ENCODE data around the gene APBA1. TPM values are rescaled to one million over a fixed set of nuclear protein-coding genes. Genes with fewer than 3 reads are reported as not detected.

Gene APBA1
- total RNA-seq, 4 donors from 2014 or later: 3.9 to 16.0 (median 6.6) TPM

- TF ChIP-seq CTCF (IDR thresholded peaks at IDR 0.05; ENCODE audit: low read depth): no peak
These were observed 280.2 kb downstream of the APBA1 start for GRCh38 chr9:69391946-69392345.

DNA sequence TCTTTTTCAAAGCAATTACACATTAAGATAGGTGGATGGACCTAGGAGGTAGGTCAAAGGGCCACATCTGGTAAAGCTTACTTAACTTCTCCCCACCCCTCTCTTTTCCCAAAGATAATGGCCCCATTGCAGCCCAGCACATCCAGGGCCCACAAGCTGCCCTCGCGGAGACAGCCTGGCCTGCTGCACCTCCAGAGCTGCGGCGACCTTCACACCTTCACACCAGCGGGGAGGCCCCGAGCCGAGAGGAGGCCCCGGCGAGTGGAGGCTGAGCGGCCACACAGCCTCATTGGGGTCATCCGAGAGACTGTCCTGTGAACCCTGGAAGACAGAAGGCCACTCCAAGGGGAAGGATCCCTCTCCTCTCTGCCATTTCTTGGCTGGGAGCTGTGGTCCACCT lies 280.7 kb downstream of the APBA1 start:
- TF ChIP-seq CTCF (IDR thresholded peaks at IDR 0.05; ENCODE audit: low read depth): no peak

- TF ChIP-seq CTCF (IDR thresholded peaks at IDR 0.05; ENCODE audit: low read depth): no peak
These were observed 282.7 kb downstream of the APBA1 start for GRCh38 chr9:69389437-69389995.

DNA sequence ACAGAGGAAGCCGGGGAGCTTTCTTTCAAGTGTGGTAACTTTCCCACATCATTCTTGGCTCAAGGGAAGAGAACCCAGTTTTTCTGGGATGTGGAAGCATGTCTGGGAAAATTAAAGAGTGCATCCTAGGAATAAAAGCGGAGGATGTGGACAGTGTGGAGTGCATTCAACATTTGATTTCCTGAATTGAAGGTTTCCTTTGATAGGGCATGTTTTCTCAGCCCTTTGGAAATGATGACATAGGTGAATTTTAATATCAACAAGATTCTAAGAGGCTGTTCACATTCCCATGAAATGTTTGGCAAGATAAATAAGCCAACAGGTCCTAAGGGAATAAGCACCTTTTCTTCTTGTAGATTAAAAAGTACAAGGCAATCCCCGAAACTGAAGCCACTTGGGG lies 283.6 kb downstream of the APBA1 start:
- no peak for TF ChIP-seq CTCF (IDR thresholded peaks at IDR 0.05; ENCODE audit: low read depth)

DNA sequence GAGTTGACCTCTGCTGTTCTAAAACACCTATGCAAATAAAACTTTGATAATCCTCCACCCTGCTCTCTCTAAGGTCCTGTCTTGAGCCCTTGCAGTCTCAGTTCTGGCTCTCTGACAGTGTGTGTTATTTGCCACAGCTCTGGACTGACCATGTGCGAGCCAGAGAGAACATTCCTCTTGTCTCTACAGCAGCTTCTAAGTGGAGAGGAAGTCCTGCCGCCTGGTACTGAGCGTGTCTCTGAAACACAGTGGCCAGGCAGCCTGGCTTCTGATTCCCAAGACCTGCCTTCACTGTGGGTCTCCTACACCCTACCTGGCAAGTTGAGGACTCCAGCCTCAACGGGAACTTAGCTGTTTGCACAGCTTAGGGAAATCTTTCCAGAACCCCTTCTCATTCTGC lies 285.5 kb downstream of the APBA1 start:
- no peak for TF ChIP-seq CTCF (IDR thresholded peaks at IDR 0.05; ENCODE audit: low read depth)

- no peak for TF ChIP-seq CTCF (IDR thresholded peaks at IDR 0.05; ENCODE audit: low read depth)
These were observed 286.6 kb downstream of the APBA1 start for GRCh38 chr9:69385581-69386033.

DNA sequence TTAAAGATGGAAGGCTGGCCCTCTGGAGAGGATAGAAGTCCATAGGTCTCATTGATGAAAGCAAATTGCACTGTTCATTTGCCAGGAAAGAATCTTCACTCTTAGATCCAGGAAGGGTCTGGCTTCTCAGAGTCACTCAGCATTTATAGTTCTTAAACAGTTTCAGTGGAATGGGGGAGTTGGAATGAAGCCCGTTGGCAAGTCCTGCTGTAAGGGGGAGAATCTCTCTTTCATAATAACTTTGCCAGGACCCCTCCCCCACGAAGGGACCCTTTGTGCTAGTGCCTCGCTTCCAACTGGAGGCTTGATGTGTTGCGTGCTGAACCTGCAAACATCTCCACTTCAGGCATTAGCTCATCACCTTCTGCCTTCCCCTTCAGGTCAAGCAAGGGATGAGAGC lies 290.0 kb downstream of the APBA1 start:
- no peak for TF ChIP-seq CTCF (IDR thresholded peaks at IDR 0.05; ENCODE audit: low read depth)
